Endodermal cell (in vitro differentiated cells): ENCODE results near the gene TXK. TPM values are rescaled to one million over a fixed set of nuclear protein-coding genes. Genes with fewer than 3 reads are reported as not detected.
A peak's percentile ranks its signal among the peaks of the same experiment; 100 is the strongest.

ENCODE experiments used
- DNase-seq: peaks from one replicate; pipeline ENCODE4 v3.0.0-alpha.2; 2017
- H3K27ac ChIP-seq: 2 replicates; pipeline ENCODE4 v1.5.1; 2013; ENCODE audit warnings: mild to moderate bottlenecking, low read depth, low read length, moderate library complexity
- H3K27me3 ChIP-seq: 2 replicates; pipeline ENCODE4 v1.6.1; 2013; ENCODE audit warnings: mild to moderate bottlenecking, low read length, moderate library complexity; ENCODE audit not compliant: insufficient read depth, control insufficient read depth, poor library complexity, severe bottlenecking
- H3K36me3 ChIP-seq: 2 replicates; pipeline ENCODE4 v1.7.0; 2013; ENCODE audit warnings: mild to moderate bottlenecking, low read length, moderate library complexity; ENCODE audit not compliant: control insufficient read depth, insufficient read depth
- H3K4me1 ChIP-seq: one replicate; pipeline ENCODE4 v1.7.0; 2013; ENCODE audit warnings: low read length; ENCODE audit not compliant: control insufficient read depth, insufficient read depth
- H3K4me3 ChIP-seq: 2 replicates; pipeline ENCODE4 v1.5.1; 2013; ENCODE audit warnings: mild to moderate bottlenecking, low read length, moderate library complexity
- H3K9ac ChIP-seq: 2 replicates; pipeline ENCODE4 v1.6.1; 2013; ENCODE audit warnings: mild to moderate bottlenecking, low read length, moderate library complexity; ENCODE audit not compliant: poor library complexity, severe bottlenecking; ENCODE audit errors: extremely low read depth
- H3K9me3 ChIP-seq: 2 replicates; pipeline ENCODE4 v1.6.1; 2013; ENCODE audit warnings: mild to moderate bottlenecking, low read length, moderate library complexity; ENCODE audit not compliant: control insufficient read depth
- H3K27ac Mint-ChIP-seq: 2 replicates; pipeline ENCODE4 v1.8.0; 2020; ENCODE audit warnings: mixed read lengths
- H3K27me3 Mint-ChIP-seq: 2 replicates; pipeline ENCODE4 v1.8.0; 2021; ENCODE audit warnings: mild to moderate bottlenecking, mixed read lengths; ENCODE audit not compliant: insufficient read depth
- H3K36me3 Mint-ChIP-seq: 2 replicates; pipeline ENCODE4 v1.8.0; 2020; ENCODE audit warnings: low read depth, mixed read lengths
- H3K4me1 Mint-ChIP-seq: 2 replicates; pipeline ENCODE4 v1.8.0; 2020; ENCODE audit warnings: mixed read lengths
- H3K4me3 Mint-ChIP-seq: 2 replicates; pipeline ENCODE4 v1.8.0; 2020; ENCODE audit warnings: mild to moderate bottlenecking, moderate library complexity, mixed read lengths
- H3K9me3 Mint-ChIP-seq: 2 replicates; pipeline ENCODE4 v1.8.0; 2020; ENCODE audit warnings: mild to moderate bottlenecking, mixed read lengths
- CTCF ChIP-seq: fragments of 200-600 bp; sonication (generic); conservative IDR thresholded peaks from 2 replicates; pipeline ENCODE4 v1.5.0; 2021; ENCODE audit warnings: antibody characterized with exemption, mild to moderate bottlenecking
- WGBS, 2 experiments: methylation state at CpG; one replicate each; pipeline versions ENCODE4 v1.1.5 to v1.1.7; 2013; ENCODE audit warnings: missing lambda C conversion rate in 2 of 2, mixed read lengths in 1 of 2; ENCODE audit not compliant: insufficient coverage in 1 of 2, insufficient read length in 1 of 2; 5-methylcytosine and 5-hydroxymethylcytosine counted together
- total RNA-seq, 2 donors: library from RNA; stranded (reverse); fragmentation: NEBNext Ultra II Directional in 1 of 2; extraction: Animal tissue kit (Norgen Biotek cat#: 25700) in 1 of 2; gene quantifications; 2 replicates in 1 of 2; 3 replicates in 1 of 2; pipeline ENCODE4 v1.2.1, GENCODE V29; 2021

TXK gene
- total RNA-seq, 2 donors from 2014 or later, result 0.66 to 0.68 TPM

GRCh38 chr4:48065587-48066052 is 68.4 kb downstream of the TXK start:
- Histone ChIP-seq H3K27ac (no peak overlapping the region), H3K9ac (no peak overlapping the region), H3K4me3 (no peak overlapping the region), H3K27me3 (no peaks in the 10 kb centered on the region), H3K4me1 (no peaks in the 10 kb centered on the region), H3K9me3 (no peaks in the 10 kb centered on the region), H3K36me3 (no peaks in the 10 kb centered on the region)
- DNase-seq, result no peak
- H3K27me3 Mint-ChIP-seq, result peaks cover 3% of the 10 kb centered on the region
- WGBS, 2 experiments, result 100% methylated on average over 1 of the region's 1 CpG
- TF ChIP-seq CTCF, result no peak
- no peak overlapping the region for H3K4me3 Mint-ChIP-seq
- peaks cover 6% of the 10 kb centered on the region for H3K9me3 Mint-ChIP-seq
- no peaks in the 10 kb centered on the region for H3K4me1 Mint-ChIP-seq
- H3K36me3 Mint-ChIP-seq, result no peaks in the 10 kb centered on the region
- H3K27ac Mint-ChIP-seq, result no peak overlapping the region

GRCh38 chr4:48064349-48064748 is 69.7 kb downstream of the TXK start:
- Mint-ChIP-seq H3K27me3 (peaks cover 5% of the 10 kb centered on the region), H3K9me3 (peaks cover 14% of the 10 kb centered on the region), H3K4me3 (no peak overlapping the region), H3K36me3 (no peaks in the 10 kb centered on the region), H3K27ac (no peak overlapping the region), H3K4me1 (peaks cover under 1% of the 10 kb centered on the region)
- Histone ChIP-seq H3K36me3 (no peaks in the 10 kb centered on the region), H3K4me1 (no peaks in the 10 kb centered on the region), H3K27ac (no peak overlapping the region), H3K9me3 (no peaks in the 10 kb centered on the region), H3K27me3 (no peaks in the 10 kb centered on the region), H3K9ac (no peak overlapping the region), H3K4me3 (no peak overlapping the region)
- no peak for TF ChIP-seq CTCF
- WGBS, 2 experiments, result 90 to 93% methylated on average over 3 of the region's 3 CpGs
- DNase-seq, result no peak

GRCh38 chr4:48058617-48059530 is 75.2 kb downstream of the TXK start:
- Histone ChIP-seq H3K27me3 (no peaks in the 10 kb centered on the region), H3K9me3 (peaks cover 10% of the 10 kb centered on the region), H3K4me1 (no peaks in the 10 kb centered on the region), H3K4me3 (no peak overlapping the region), H3K9ac (no peak overlapping the region), H3K27ac (no peak overlapping the region), H3K36me3 (no peaks in the 10 kb centered on the region)
- Mint-ChIP-seq H3K9me3 (peaks cover 20% of the 10 kb centered on the region), H3K27me3 (peaks cover 5% of the 10 kb centered on the region), H3K27ac (no peak overlapping the region), H3K4me3 (peak overlapping the region; percentile 40), H3K4me1 (peaks cover 11% of the 10 kb centered on the region), H3K36me3 (peaks cover 4% of the 10 kb centered on the region)
- no peak for TF ChIP-seq CTCF
- 79 to 89% methylated on average over 3 to 5 of the region's 5 CpGs for WGBS, 2 experiments
- no peak for DNase-seq
